GM12864 (cell line): Measurements from ENCODE around the gene PROKR2.

Source experiments
- DNase-seq: peaks from one replicate; pipeline ENCODE4 v3.0.0-alpha.2; 2011; ENCODE audit warnings: low read depth
- H3K4me3 ChIP-seq: 2 replicates; pipeline ENCODE4 v1.5.1; 2011; ENCODE audit warnings: mild to moderate bottlenecking, low read depth, low read length, control low read depth
- CTCF ChIP-seq: IDR thresholded peaks from 2 replicates; pipeline ENCODE4 v1.5.1; 2011; ENCODE audit warnings: low read depth, mild to moderate bottlenecking, moderate library complexity, low read length, control low read depth, inconsistent platforms; ENCODE audit errors: missing control alignments

The PROKR2 gene

GRCh38 chr20:5356941-5357340 is 40.2 kb upstream of the PROKR2 start:
- DNase-seq, result no peak
- no peak for TF ChIP-seq CTCF

GRCh38 chr20:5354901-5355300 is 38.1 kb upstream of the PROKR2 start:
- no peak for DNase-seq
- no peak overlapping the region for H3K4me3 ChIP-seq
- TF ChIP-seq CTCF, result no peak

More at GRCh38 chr20:5356941-5357340, 40.2 kb upstream of the PROKR2 start:
- no peak overlapping the region for H3K4me3 ChIP-seq

GRCh38 chr20:5353624-5354496 is 37.1 kb upstream of the PROKR2 start:
- no peak for TF ChIP-seq CTCF
- DNase-seq, result no peak
- no peak overlapping the region for H3K4me3 ChIP-seq

GRCh38 chr20:5349448-5349847 is 32.7 kb upstream of the PROKR2 start:
- no peak for DNase-seq
- no peak for TF ChIP-seq CTCF
- H3K4me3 ChIP-seq, result no peak overlapping the region

- H3K4me3 ChIP-seq, result no peak overlapping the region
- TF ChIP-seq CTCF, result no peak
Measured at GRCh38 chr20:5342021-5342420, 25.3 kb upstream of the PROKR2 start.

GRCh38 chr20:5331340-5331739 is 14.6 kb upstream of the PROKR2 start:
- no peak for TF ChIP-seq CTCF
- no peak for DNase-seq

More at GRCh38 chr20:5342021-5342420, 25.3 kb upstream of the PROKR2 start:
- no peak for DNase-seq

GRCh38 chr20:5328268-5328667 is 11.5 kb upstream of the PROKR2 start:
- no peak for TF ChIP-seq CTCF
- no peak for DNase-seq
- H3K4me3 ChIP-seq, result no peak overlapping the region

More at GRCh38 chr20:5331340-5331739, 14.6 kb upstream of the PROKR2 start:
- H3K4me3 ChIP-seq, result no peak overlapping the region
